ENCODE data around the gene RASA3.

The RASA3 gene

GRCh38 chr13:114017028-114017630 is 115.3 kb downstream of the RASA3 start:
- H3K36me3 ChIP-seq (ENCODE audit: insufficient read depth, low read length), result peaks cover 49% of the 10 kb centered on the region
- no peaks in the 10 kb centered on the region for H3K27me3 ChIP-seq (ENCODE audit: insufficient read depth, low read length)
- H2AFZ ChIP-seq (ENCODE audit: low read depth, low read length), result no peak overlapping the region

GRCh38 chr13:114016321-114017027 is 115.9 kb downstream of the RASA3 start:
- H3K4me3 ChIP-seq (ENCODE audit: low read length), result no peak overlapping the region
- no peaks in the 10 kb centered on the region for H3K4me1 ChIP-seq (ENCODE audit: insufficient read depth, low read length)
- H3K27me3 ChIP-seq (ENCODE audit: insufficient read depth, low read length), result no peaks in the 10 kb centered on the region
- H3K9me3 ChIP-seq (ENCODE audit: low read length), result peaks cover 6% of the 10 kb centered on the region
- no peak overlapping the region for H2AFZ ChIP-seq (ENCODE audit: low read depth, low read length)
- H3K36me3 ChIP-seq (ENCODE audit: insufficient read depth, low read length), result peaks cover 47% of the 10 kb centered on the region

More at GRCh38 chr13:114017028-114017630, 115.3 kb downstream of the RASA3 start:
- H3K4me3 ChIP-seq (ENCODE audit: low read length), result no peak overlapping the region
- no peaks in the 10 kb centered on the region for H3K4me1 ChIP-seq (ENCODE audit: insufficient read depth, low read length)
- H3K9me3 ChIP-seq (ENCODE audit: low read length), result peaks cover 3% of the 10 kb centered on the region

GRCh38 chr13:114015969-114016295 is 116.5 kb downstream of the RASA3 start:
- H3K4me1 ChIP-seq (ENCODE audit: insufficient read depth, low read length), result no peaks in the 10 kb centered on the region
- peaks cover 47% of the 10 kb centered on the region for H3K36me3 ChIP-seq (ENCODE audit: insufficient read depth, low read length)
- H3K27me3 ChIP-seq (ENCODE audit: insufficient read depth, low read length), result no peaks in the 10 kb centered on the region
- H3K4me3 ChIP-seq (ENCODE audit: low read length), result no peak overlapping the region
- peaks cover 10% of the 10 kb centered on the region for H3K9me3 ChIP-seq (ENCODE audit: low read length)
- H2AFZ ChIP-seq (ENCODE audit: low read depth, low read length), result no peak overlapping the region

DNA sequence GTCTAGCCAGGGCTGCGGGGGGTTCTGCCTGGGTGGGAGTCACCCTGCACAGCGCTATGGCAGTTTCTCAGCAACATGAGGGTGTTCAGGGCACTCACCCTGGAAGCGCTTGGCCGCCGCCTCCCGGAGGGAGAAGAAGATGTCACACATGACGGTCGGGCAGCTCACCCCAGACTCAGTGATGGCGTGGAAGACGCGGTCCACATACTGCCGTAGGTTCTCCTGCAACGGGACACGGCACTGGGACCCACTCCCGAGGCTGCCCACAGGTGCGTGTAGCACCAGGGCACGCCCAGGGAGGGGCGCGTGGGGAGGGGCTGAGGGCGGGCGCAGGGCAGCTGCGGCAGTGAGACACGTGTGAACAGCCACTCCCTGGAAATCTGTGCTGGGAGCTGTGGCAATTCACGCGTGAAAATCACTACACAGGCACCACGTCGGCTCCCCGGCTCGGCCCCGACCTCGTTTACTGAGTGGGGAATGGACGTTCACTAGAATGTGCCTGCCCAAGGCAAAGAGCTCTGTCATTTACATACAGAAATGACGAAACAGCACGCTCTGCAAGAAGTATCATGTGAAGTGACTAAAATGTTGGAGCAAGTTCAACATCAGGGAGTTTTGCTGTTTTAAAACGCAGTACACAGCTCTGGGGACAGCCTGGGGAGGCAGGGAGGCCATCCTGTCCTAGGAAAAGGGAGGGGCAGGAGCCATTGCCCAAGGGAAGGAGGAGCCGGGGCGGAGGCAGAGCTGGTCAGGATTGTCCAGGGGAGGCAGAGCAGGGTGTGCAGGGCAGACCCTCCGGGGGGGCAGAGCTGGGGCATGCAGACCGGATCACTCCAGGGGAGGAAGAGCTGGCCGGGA is 117.1 kb downstream of the RASA3 start:
- H3K4me1 ChIP-seq (ENCODE audit: insufficient read depth, low read length), result no peaks in the 10 kb centered on the region
- H2AFZ ChIP-seq (ENCODE audit: low read depth, low read length), result no peak overlapping the region
- no peak overlapping the region for H3K4me3 ChIP-seq (ENCODE audit: low read length)
- H3K9me3 ChIP-seq (ENCODE audit: low read length), result peaks cover 10% of the 10 kb centered on the region
- H3K36me3 ChIP-seq (ENCODE audit: insufficient read depth, low read length), result peaks cover 44% of the 10 kb centered on the region
- H3K27me3 ChIP-seq (ENCODE audit: insufficient read depth, low read length), result no peaks in the 10 kb centered on the region

DNA sequence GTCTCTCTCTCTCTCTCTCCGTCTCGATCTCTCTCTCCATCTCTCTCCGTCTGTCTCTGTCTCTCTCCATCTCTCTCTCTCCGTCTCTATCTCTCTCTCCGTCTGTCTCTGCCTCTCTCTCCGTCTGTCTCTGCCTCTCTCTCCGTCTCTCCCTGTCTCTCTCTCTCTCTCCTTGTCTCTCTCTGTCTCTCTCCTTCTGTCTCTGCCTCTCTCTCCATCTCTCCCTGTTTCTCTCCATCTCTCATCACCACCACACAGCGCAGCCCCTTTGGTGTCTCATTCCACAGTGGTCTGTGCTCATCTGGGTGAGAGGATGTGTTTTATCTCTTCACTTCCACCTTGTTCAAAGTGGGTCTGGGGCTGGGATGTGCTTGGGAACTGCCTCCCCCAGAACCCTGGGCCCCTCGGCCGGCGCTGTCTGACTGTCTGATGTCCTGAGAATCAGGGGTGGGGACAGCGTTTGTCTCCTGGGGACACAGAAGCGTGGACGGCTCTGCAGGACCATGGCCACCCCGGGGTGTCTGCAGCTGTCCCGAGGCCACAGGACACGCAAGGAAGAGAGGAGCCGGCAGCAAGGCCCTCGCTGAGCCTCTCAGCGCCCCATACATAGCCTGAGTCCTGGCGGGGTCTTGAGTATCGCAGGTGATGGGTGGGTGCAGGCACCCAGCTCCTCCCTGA is 118.3 kb downstream of the RASA3 start:
- H3K9me3 ChIP-seq (ENCODE audit: low read length), result peaks cover 10% of the 10 kb centered on the region
- peaks cover 54% of the 10 kb centered on the region for H3K36me3 ChIP-seq (ENCODE audit: insufficient read depth, low read length)
- H3K4me3 ChIP-seq (ENCODE audit: low read length), result no peak overlapping the region
- H3K4me1 ChIP-seq (ENCODE audit: insufficient read depth, low read length), result no peaks in the 10 kb centered on the region
- H2AFZ ChIP-seq (ENCODE audit: low read depth, low read length), result no peak overlapping the region
- no peaks in the 10 kb centered on the region for H3K27me3 ChIP-seq (ENCODE audit: insufficient read depth, low read length)

GRCh38 chr13:114013336-114013735 is 119.1 kb downstream of the RASA3 start:
- Histone ChIP-seq H3K4me1 (ENCODE audit: insufficient read depth, low read length) (no peaks in the 10 kb centered on the region), H3K4me3 (ENCODE audit: low read length) (no peak overlapping the region), H2AFZ (ENCODE audit: low read depth, low read length) (no peak overlapping the region), H3K9me3 (ENCODE audit: low read length) (peaks cover 10% of the 10 kb centered on the region), H3K36me3 (ENCODE audit: insufficient read depth, low read length) (peaks cover 52% of the 10 kb centered on the region), H3K27me3 (ENCODE audit: insufficient read depth, low read length) (no peaks in the 10 kb centered on the region)

DNA sequence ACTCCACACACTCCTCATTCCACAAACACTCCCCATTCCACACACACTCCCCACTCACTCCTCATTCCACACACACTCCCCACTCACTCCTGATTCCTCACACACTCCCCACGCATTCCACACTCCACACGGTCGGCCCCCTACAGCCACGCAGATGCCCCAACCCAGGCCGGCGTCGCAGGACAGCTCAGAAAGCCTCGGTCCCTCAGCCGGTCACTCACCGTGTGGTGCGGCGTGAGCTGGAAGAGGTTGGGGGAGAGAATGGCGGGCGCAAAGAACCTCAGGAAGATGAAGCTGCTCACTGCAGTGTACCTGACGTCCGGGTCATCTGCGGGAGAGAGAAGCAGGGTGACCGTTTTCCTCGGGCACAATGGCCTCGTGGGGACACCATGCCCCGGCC is 119.5 kb downstream of the RASA3 start:
- no peak overlapping the region for H3K4me3 ChIP-seq (ENCODE audit: low read length)
- H3K4me1 ChIP-seq (ENCODE audit: insufficient read depth, low read length), result no peaks in the 10 kb centered on the region
- H2AFZ ChIP-seq (ENCODE audit: low read depth, low read length), result no peak overlapping the region
- H3K27me3 ChIP-seq (ENCODE audit: insufficient read depth, low read length), result no peaks in the 10 kb centered on the region
- peaks cover 10% of the 10 kb centered on the region for H3K9me3 ChIP-seq (ENCODE audit: low read length)
- H3K36me3 ChIP-seq (ENCODE audit: insufficient read depth, low read length), result peaks cover 52% of the 10 kb centered on the region

DNA sequence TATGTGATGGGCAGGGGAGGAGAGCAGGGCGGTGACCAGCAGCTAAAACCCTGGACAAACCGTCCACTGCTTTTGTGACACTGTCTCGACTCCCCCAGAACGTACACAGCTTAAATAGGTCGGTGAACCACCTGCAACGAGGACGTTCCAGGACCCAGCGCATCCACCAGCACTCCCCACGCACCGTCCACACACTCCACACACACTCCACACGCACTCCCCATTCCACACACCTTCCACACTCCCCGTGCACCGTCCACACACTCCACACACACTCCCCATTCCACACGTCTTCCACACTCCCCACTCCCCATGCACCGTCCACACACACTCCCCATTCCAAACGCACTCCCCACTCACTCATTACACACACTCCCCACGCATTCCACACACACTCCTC is 120.3 kb downstream of the RASA3 start:
- Histone ChIP-seq H3K4me1 (ENCODE audit: insufficient read depth, low read length) (no peaks in the 10 kb centered on the region), H3K27me3 (ENCODE audit: insufficient read depth, low read length) (no peaks in the 10 kb centered on the region), H2AFZ (ENCODE audit: low read depth, low read length) (no peak overlapping the region), H3K36me3 (ENCODE audit: insufficient read depth, low read length) (peaks cover 49% of the 10 kb centered on the region), H3K4me3 (ENCODE audit: low read length) (no peak overlapping the region), H3K9me3 (ENCODE audit: low read length) (peaks cover 10% of the 10 kb centered on the region)

- H2AFZ ChIP-seq (ENCODE audit: low read depth, low read length), result no peak overlapping the region
- no peaks in the 10 kb centered on the region for H3K27me3 ChIP-seq (ENCODE audit: insufficient read depth, low read length)
- H3K4me1 ChIP-seq (ENCODE audit: insufficient read depth, low read length), result no peaks in the 10 kb centered on the region
- H3K36me3 ChIP-seq (ENCODE audit: insufficient read depth, low read length), result peaks cover 41% of the 10 kb centered on the region
- peaks cover 10% of the 10 kb centered on the region for H3K9me3 ChIP-seq (ENCODE audit: low read length)
- no peak overlapping the region for H3K4me3 ChIP-seq (ENCODE audit: low read length)
These were observed 121.2 kb downstream of the RASA3 start for GRCh38 chr13:114011226-114011625.

- H3K4me3 ChIP-seq (ENCODE audit: low read length), result no peak overlapping the region
- H3K27me3 ChIP-seq (ENCODE audit: insufficient read depth, low read length), result no peaks in the 10 kb centered on the region
- no peak overlapping the region for H2AFZ ChIP-seq (ENCODE audit: low read depth, low read length)
- H3K36me3 ChIP-seq (ENCODE audit: insufficient read depth, low read length), result peaks cover 39% of the 10 kb centered on the region
- peaks cover 10% of the 10 kb centered on the region for H3K9me3 ChIP-seq (ENCODE audit: low read length)
- no peaks in the 10 kb centered on the region for H3K4me1 ChIP-seq (ENCODE audit: insufficient read depth, low read length)
These were observed 121.9 kb downstream of the RASA3 start for GRCh38 chr13:114010401-114011101.

DNA sequence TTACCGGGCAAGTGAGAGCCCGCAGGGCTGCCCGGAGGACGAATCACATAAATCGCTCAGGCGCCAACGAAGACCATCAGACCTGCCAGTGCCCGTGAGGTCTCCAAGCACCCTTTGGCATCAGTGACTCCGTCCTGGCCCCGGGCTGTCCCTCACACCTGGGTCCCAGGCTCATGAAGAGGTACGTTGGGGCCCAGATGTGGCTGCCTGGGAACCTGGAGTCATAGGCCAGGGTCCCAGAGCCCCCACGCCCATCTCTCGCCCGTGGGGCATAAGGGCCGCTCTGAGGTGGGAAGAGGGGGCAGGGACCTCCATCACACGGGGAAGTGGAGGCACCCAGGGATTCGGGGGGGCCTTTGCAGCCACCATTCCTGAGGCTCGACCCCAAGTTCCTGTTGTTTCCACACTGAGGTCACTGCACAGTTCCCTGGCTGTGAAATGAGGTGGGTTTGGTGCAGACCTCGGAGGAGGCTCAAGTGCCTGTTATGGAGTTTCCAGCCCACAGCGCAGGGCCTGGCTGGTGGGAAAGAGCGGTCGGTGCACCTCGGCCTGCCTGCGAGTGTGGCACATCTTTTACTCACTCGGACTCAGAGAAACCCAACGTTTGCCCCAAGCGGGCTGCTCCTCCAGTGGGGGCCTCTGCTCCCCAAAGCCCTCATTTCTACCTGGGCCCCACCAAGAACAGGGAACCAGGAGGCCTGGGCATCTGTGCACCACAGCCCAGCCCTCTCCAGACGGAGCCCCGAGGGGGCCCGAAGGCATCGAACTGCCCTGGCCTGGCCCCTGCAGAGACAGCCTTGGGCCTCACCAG is 122.6 kb downstream of the RASA3 start:
- Histone ChIP-seq H3K36me3 (ENCODE audit: insufficient read depth, low read length) (peaks cover 32% of the 10 kb centered on the region), H3K9me3 (ENCODE audit: low read length) (peaks cover 10% of the 10 kb centered on the region)

More for the DNA sequence above, 122.6 kb downstream of the RASA3 start:
- Histone ChIP-seq H3K27me3 (ENCODE audit: insufficient read depth, low read length) (no peaks in the 10 kb centered on the region), H2AFZ (ENCODE audit: low read depth, low read length) (no peak overlapping the region), H3K4me3 (ENCODE audit: low read length) (no peak overlapping the region), H3K4me1 (ENCODE audit: insufficient read depth, low read length) (no peaks in the 10 kb centered on the region)
